ENCODE measurements around the gene RNF157. TPM values are rescaled to one million over a fixed set of nuclear protein-coding genes. Genes with fewer than 3 reads are reported as not detected.
A peak's percentile ranks its signal among the peaks of the same experiment; 100 is the strongest.

RNF157 gene
- total RNA-seq, 3 donors from 2014 or later: 3.1 to 7.8 (median 4.3) TPM

GRCh38 chr17:76161619-76162266 is 78.5 kb downstream of the RNF157 start:
- intact Hi-C loops (cut with DNase I; ENCODE audit: low total_unique reads): no loop called here
- no peaks in the 10 kb centered on the region for H3K9me3 ChIP-seq
- TF ChIP-seq CTCF (IDR thresholded peaks at IDR 0.05) (no peak), POLR2A (IDR thresholded peaks at IDR 0.05) (no peak), POLR2AphosphoS5 (IDR thresholded peaks at IDR 0.05) (no peak)

GRCh38 chr17:76160896-76161528 is 79.3 kb downstream of the RNF157 start:
- TF ChIP-seq CTCF (IDR thresholded peaks at IDR 0.05): no peak
- TF ChIP-seq POLR2AphosphoS5 (IDR thresholded peaks at IDR 0.05): no peak
- no peak for TF ChIP-seq POLR2A (IDR thresholded peaks at IDR 0.05)
- intact Hi-C loops (cut with DNase I; ENCODE audit: low total_unique reads): no loop called here
- no peak for DNase-seq (ENCODE audit: low spot score in 2 of 2)
- Histone ChIP-seq H3K4me3 (no peak overlapping the region), H3K4me1 (no peaks in the 10 kb centered on the region), H3K27ac (no peak overlapping the region), H3K27me3 (no peaks in the 10 kb centered on the region), H3K36me3 (no peaks in the 10 kb centered on the region), H3K9me3 (no peaks in the 10 kb centered on the region)

More at GRCh38 chr17:76161619-76162266, 78.5 kb downstream of the RNF157 start:
- H3K4me3 ChIP-seq: no peak overlapping the region
- no peak for DNase-seq (ENCODE audit: low spot score in 2 of 2)
- no peak overlapping the region for H3K27ac ChIP-seq
- H3K36me3 ChIP-seq: no peaks in the 10 kb centered on the region
- no peaks in the 10 kb centered on the region for H3K4me1 ChIP-seq
- H3K27me3 ChIP-seq: no peaks in the 10 kb centered on the region

GRCh38 chr17:76159157-76159556 is 81.1 kb downstream of the RNF157 start:
- Histone ChIP-seq H3K27me3 (no peaks in the 10 kb centered on the region), H3K4me3 (no peak overlapping the region), H3K4me1 (no peaks in the 10 kb centered on the region), H3K9me3 (no peaks in the 10 kb centered on the region), H3K36me3 (no peaks in the 10 kb centered on the region), H3K27ac (no peak overlapping the region)
- TF ChIP-seq POLR2A (IDR thresholded peaks at IDR 0.05) (no peak), CTCF (IDR thresholded peaks at IDR 0.05) (no peak), POLR2AphosphoS5 (IDR thresholded peaks at IDR 0.05) (no peak)
- intact Hi-C loops (cut with DNase I; ENCODE audit: low total_unique reads): no loop called here
- no peak for DNase-seq (ENCODE audit: low spot score in 2 of 2)

GRCh38 chr17:76157759-76158158 is 82.5 kb downstream of the RNF157 start:
- intact Hi-C loops (cut with DNase I; ENCODE audit: low total_unique reads): no loop called here
- TF ChIP-seq POLR2A (IDR thresholded peaks at IDR 0.05) (no peak), CTCF (IDR thresholded peaks at IDR 0.05) (no peak), POLR2AphosphoS5 (IDR thresholded peaks at IDR 0.05) (no peak)

GRCh38 chr17:76156662-76156991 is 83.7 kb downstream of the RNF157 start:
- intact Hi-C loops (cut with DNase I; ENCODE audit: low total_unique reads): no loop called here
- Histone ChIP-seq H3K4me1 (no peaks in the 10 kb centered on the region), H3K27me3 (no peaks in the 10 kb centered on the region), H3K9me3 (no peaks in the 10 kb centered on the region), H3K36me3 (no peaks in the 10 kb centered on the region), H3K27ac (no peak overlapping the region), H3K4me3 (no peak overlapping the region)
- peak in 1 of 2 donors; percentile 17 for DNase-seq (ENCODE audit: low spot score in 2 of 2)
- no peak for TF ChIP-seq POLR2A (IDR thresholded peaks at IDR 0.05)
- TF ChIP-seq CTCF (IDR thresholded peaks at IDR 0.05): no peak
- no peak for TF ChIP-seq POLR2AphosphoS5 (IDR thresholded peaks at IDR 0.05)

More at GRCh38 chr17:76157759-76158158, 82.5 kb downstream of the RNF157 start:
- no peaks in the 10 kb centered on the region for H3K27me3 ChIP-seq
- no peak overlapping the region for H3K4me3 ChIP-seq
- DNase-seq (ENCODE audit: low spot score in 2 of 2): no peak
- no peaks in the 10 kb centered on the region for H3K4me1 ChIP-seq
- no peaks in the 10 kb centered on the region for H3K9me3 ChIP-seq
- no peak overlapping the region for H3K27ac ChIP-seq
- no peaks in the 10 kb centered on the region for H3K36me3 ChIP-seq
